HG02981 (cell line): ENCODE results near the gene B9D1.

ENCODE experiments used
- ATAC-seq: cut with Tn5 transposase; IDR thresholded peaks from one replicate; pipeline ENCODE4 v1.9.1; 2021; ENCODE audit warnings: mild to moderate bottlenecking, moderate library complexity; ENCODE audit not compliant: unreplicated experiment

The B9D1 gene

DNA sequence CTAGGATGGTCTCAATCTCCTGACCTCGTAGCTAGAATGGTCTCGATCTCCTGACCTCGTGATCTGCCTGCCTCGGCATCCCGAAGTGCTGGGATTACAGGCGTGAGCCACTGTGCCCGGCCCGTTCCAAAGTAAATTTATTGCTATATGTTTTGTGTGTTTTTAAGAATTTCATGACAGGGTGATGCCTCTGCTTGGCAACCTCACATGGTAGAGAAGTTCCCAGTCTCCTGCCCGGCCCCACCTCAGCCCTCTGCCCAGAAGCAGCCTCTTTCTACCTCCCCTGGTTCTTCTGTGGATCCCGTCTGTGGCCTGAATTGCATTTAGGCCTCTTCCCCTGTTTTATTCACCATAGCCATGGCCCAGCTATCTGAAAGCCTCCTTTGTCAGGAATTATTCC, 55.0 kb downstream of the B9D1 start:
- no peak for ATAC-seq

DNA sequence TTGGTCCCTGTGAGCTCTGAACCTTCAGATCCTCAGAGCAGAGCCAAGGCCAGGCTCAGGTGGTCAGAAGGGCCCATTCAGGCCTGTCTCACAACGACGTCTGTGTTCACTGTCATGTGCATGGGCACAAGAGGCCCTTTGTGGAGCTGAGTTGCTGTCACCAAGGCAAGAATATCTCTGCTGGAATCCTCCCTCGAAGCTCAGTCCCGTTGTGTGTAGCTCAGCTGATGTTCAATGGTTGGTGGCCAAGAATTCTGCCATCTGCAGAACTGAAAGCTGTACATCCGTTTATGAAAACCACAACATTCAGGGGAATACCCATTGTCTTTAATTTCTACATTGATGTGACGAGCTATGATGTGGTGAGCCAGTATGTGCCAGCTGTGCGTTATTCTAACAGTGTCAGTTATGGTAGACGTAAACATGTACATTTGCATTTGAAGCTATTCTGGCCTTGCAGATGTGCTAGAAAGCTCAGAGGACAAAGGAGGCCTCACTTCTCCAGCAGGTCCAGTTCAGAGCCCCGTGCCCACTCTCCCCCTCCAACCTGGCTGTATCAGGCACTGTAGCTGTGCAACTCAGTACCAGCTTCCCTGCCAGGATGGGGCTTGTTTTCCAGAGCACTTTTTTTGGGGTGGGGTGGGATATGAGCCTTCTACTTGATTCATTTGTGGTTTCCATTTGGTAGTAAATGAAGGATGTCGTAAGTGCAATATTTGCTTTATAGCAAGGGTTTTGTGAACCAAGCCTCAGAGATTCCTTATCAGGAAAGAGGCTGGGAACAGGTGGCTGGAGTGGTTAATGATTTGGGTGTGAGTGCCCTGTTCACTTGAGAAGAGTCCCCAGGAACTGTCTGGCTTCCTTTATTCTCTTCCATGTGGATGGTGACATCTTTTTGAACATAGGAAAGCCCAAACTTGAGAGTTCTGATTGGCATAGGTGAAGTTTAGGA, 56.1 kb downstream of the B9D1 start:
- ATAC-seq = peak; percentile 83

DNA sequence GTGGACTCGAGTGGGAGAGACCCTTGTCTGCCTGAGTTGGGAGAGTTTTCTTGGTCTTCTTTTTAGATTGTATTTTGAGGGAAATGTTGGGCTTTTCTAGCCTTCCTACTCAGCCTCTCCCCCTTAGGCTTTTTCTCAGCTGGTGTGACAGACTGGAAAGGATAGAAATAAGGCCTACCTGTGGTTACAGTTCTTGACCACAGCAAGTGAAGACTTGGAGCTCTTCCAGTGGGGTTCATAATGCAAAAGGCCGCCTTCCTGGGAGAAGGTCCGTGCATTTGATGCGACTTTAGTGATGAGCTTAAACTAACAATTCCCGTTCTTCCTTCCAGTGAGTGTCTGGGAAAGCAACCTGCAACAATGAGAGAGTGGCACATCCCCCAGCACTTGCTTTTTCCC, 56.8 kb downstream of the B9D1 start:
- ATAC-seq = no peak

DNA sequence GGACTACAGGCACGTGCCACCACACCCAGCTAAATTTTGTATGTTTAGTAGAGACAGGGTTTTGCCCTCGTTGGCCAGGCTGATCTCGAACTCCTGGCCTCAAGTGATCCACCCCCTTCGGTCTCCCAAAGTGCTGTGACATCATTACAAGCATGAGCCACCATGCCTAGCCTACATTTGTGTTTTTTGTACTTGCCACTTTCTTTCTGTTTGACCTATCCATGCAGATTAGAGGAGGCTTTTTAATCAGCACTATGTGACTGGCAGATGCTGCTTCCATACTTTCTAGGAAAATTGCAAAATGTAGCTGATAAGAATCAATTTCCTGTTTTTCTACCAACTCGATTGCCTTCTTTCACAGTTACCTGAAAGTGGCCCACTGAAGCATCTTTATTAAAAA, 57.3 kb downstream of the B9D1 start:
- no peak for ATAC-seq

DNA sequence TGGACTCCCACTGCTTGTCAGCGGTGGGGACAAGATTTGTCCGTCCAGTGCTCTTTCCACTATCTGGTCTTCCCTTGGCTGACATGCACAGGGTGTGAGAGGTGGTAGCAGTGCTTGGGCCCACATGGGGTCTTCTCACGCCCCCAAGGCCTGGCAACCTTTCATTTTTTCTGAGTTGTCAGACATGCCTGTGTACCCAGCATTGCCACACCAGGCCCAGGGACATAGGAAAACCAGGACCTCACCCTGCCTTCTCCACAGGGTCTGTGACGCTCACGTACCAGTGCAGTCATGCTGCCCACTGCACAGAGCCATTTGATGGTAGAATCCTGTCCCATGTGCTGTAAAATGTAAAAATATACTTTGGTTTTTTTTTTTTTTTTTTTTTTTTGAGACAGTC, 57.8 kb downstream of the B9D1 start:
- no peak for ATAC-seq

DNA sequence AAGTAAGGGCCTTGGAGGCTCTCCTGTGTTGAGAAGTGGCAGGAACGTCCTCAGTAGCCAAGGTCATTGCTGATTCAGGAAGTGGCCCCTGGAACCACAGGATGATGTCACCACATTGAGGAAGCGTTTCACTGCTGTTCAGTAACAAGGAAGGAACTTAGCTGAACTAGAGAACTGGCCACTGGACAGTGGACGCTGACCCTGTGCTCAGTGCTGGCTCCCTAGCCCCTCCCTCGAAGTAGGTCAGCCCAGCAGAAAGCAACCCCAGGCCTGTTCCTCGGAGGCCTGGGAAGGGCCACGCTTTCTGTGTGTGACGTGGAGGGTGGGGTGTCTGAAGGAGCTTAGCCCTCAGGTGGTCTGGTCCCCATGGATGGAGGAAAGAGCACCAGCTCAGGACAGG, 58.3 kb downstream of the B9D1 start:
- no peak for ATAC-seq

DNA sequence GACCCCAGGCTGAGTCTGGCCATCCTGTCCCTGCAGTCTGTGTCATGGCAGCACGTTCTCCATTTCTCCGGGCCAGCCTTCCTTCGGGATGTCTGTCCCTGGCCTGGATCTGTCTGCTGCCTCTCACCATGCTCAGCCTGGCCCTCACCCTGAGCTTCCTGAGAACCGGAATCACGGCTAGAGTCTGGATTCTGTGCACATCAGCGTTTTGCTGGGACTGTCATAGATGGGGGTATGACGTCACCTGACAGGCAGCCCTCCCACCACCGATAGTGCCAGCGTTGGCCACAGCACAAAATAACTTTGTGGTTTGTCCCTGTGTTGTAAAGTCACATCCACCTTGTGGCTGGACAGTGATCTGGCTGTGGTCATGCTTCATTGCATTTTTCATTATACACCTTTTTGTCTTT, 59.2 kb downstream of the B9D1 start:
- ATAC-seq = no peak

DNA sequence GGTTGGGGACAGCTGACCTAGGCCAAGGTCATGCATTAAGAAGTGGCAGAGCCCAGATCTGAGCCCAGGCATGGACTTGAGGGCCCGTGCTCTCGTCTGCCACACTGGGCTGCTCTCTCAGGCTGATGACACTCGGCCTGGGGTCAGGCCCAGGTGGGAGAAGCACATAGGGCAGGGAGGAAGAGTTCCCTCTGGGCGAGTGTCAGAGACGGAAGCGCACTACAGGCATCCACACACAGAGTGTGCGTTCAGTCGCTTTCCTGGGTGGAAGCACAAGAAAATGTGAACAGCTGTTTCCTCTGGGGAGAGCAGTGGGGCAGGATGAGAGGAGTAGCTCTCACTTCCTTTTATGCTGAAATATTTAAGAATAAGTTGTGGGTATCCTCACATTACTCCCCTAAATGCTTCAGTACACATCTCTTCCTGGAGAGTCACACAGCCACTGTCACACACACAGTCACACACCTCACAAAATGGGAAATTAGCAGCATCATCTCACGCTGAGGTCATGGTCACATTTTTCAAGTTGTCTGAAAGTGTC, 59.7 kb downstream of the B9D1 start:
- no peak for ATAC-seq

DNA sequence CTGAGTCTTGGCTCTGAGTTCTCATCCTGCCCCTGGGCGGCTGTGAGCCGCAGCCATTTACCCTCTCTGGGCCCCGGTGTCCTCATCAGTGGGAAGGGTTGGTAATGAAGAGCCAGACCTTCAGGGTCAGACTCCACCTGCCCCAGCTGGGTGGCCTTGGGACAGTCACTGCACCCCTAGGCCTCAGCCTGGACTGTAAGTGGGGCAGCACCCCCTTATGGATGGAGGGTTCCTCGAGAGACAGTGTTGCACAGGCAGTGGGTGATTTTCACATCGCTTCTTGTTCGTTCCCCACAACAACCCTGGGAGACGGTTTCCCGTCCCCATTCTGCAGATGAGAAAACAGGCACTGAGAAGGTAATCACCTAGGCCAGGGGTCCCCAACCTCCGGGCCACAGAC, 60.5 kb downstream of the B9D1 start:
- no peak for ATAC-seq

DNA sequence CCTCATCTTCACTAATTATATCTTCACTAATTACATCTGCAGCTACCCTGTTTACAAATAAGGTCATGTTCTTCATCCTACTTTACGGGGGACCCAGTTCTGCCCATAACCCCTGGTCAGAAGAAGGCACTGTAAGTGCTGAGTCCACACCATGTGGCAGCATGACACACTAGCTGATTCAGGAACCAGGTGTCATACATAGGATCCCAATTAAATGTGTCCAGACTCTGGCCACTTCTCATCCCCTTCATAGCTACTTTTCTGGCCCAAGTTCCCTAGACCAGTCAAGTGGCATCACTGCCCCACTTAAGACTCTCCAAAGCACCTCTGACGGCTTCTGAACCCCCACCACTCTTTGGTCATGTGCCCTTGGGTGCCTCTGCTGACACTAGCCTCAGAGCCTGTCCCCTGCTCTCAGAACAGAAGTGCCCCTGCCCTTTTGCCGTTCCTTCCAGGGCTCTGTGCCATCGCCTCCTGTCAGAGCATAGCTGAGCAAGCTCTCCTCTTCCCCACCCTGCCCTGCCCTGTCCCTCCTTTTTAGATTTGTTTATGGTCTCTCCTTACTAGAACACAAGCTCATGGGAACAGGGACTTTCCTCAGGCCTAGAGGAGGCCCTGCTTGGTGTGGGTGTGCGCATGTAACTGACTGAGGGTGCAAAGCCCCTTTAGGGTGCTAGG, 61.1 kb downstream of the B9D1 start:
- no peak for ATAC-seq

DNA sequence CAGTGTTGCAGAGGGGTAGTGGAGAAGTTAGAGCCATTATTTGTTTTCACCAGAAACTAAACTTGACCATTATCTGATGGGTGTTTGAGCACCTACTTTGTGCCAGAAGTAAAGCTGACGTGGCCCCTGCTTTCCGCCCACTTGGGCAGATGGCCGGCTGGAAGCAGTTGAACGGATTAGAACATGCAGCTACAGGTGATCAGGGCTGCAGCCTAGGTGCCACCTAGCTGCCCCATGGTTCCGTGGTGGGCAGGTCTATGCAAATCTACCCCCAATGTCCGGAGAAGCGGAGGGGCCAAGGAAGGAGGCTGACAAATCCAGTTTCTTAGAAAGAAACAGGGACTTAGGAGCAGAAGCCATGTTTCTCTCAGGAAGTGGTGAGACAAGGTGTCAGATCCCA, 62.7 kb downstream of the B9D1 start:
- ATAC-seq = no peak

DNA sequence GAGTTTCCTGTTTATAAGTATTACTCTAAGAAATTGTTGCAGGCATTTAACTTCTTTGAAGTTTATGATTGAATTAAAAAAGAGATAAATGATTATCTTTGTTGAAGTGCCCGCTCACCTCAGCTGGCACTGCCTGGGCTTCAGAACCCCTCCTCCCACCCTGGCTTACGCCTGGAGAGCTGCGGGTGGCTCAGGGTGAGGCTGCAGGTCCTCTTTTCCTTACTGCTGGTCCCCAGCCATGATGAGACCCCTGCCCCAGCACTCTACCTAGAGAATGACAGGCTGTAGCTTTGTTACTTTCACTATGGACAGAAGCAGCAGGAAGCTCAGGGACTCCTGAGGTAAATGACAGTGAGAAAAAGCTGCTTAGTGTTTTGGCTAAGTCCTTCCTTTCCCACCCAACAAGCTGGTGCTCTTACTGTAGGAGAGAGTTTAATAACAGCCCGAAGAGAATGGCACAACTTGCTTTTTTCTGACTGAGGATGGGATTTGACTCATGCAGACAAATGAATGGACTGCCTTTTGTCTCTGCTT, 63.2 kb downstream of the B9D1 start:
- no peak for ATAC-seq

DNA sequence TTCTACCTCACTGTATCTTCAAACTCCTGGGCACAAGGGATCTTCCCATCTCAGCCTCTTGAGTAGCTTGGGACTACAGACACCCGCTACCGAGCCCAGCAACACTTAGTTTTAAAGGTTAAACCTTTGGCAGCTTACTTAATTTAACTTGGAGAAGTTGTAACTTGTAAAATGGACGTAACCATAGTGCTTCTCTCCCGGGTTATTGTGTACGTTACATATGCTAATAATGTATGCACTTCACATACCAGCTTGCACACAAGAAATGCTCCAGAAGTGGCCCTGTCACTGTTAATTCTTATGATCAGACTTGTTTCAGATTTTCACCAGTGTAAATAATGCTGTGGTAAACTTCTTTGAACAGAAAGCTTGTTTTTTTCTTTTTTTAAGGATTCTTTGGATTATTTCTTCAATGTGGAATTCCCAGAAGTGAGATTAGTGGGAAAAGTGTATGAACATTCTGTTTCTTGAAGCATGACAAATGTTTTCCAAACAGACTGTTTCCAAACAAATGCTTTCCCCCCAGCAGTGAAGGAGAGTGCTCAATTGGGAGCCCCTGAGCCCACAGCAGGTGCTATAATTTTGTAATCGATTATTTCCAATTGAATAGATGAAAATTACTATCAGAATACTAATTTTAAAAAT, 63.8 kb downstream of the B9D1 start:
- ATAC-seq = no peak

DNA sequence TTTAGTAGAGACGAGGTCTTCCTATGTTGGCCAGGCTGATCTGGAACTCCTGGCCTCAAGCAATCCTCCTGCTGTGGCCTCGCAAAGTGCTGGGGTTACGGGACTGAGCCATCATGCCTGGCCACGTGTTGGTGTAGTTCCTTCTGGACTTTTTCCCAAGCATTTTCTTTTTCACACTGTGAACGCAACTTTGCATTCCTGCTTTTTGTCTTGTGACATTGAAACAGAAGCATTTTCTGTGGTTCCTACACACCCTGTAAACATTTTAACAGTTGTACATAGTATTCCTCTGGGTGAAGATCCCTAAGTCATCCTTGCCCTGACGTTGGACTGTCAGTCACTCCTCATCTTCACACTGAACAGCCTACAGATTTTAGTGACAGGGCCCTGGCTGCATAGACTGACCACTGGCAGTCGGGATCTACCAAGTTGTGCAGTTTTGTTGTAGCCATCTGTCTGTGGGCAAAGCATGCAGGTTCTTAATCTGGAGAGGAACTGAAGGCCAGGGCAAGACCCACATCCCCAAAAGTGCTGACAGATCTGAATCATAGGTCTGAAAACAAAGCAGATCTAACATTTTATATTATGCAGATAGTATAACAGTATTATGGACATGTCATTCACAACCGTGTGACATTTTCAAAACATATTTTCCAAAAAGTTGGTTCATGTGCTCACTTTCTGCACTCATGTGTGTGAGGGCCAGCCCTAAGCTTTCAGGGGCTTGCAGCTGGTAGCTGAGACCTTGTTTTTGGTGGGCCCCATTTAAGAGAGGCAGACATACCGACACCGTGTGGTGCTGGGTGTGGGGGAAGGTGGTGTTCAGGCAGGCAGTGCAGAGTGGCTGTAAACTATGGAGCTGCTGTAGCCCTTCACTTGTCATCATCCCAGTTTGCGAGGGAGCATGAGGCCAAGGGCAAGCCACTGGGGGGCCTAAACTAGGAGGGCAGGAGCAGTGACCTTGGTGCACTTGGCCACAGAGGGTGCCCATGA, 65.4 kb downstream of the B9D1 start:
- no peak for ATAC-seq

DNA sequence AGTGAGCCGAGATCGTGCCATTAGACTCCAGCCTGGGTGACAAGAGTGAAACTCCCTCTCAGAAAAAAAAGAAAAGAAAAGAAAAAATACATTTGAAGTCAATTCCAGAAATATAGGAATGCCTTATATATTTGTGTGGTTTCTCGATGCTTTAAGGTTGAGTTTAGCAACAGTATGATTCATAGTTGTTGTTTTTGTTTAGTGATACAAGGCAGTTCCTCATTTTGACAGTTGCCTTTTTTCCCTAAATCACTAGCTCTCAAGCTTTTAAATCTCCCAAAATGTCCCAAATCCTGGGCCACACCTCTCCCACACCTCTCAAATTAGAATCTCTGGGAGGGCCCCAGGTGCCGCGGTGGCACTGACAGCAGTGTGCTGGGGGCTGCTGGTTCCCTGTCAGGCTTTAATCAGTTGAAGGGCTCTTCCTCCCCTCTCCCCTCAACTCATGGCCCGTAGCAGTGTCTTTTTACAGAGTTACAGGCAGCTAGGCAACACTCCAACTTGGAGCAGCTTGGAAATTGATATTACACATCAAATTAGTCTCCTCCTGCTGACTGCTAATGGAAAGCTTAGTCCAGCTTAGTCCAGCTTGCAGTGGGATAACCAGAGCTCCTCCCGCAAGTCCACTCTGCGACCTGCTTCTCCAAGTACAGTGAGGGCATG, 66.9 kb downstream of the B9D1 start:
- no peak for ATAC-seq

DNA sequence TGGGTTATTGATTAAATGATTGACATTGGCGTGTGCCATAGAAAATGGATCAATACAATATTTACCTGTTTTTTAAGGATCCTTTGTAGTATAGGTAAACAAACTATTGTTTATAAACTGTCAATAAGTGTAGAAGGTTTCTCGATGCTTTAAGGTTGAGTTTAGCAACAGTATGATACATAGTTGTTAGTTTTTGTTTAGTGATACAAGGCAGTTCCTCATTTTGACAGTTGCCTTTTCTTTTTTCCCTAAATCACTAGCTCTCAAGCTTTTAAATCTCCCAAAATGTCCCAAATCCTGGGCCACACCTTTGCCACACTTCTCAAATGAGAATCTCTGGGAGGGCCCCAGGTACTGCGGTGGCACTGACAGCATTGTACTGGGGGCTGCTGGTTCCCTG, 68.1 kb downstream of the B9D1 start:
- ATAC-seq = no peak
